CD14-positive monocyte (primary cell): ENCODE data around the gene BMPR1B. TPM values are rescaled to one million over a fixed set of nuclear protein-coding genes. Genes with fewer than 3 reads are reported as not detected.

Experiments used
- DNase-seq, 3 donors: peaks; one replicate each; pipeline ENCODE4 v3.0.0-alpha.2; 2011 to 2022
- H2AFZ ChIP-seq: 2 replicates; pipeline ENCODE4 v1.6.0; 2012; ENCODE audit warnings: mild to moderate bottlenecking, low read depth, low read length, inconsistent platforms; ENCODE audit not compliant: insufficient read depth, poor library complexity, severe bottlenecking
- H3K27ac ChIP-seq, 2 donors: 1 replicate in 1 of 2; 2 replicates in 1 of 2; pipeline ENCODE4 v1.5.1; 2012 to 2013; ENCODE audit warnings: low read length in 2 of 2, control low read depth in 1 of 2, inconsistent platforms in 1 of 2, low read depth in 1 of 2, mild to moderate bottlenecking in 1 of 2
- H3K27me3 ChIP-seq, 2 donors: one replicate each; pipeline versions ENCODE4 v1.6.0 to v1.6.1; 2011 to 2013; ENCODE audit warnings: low read length in 2 of 2; ENCODE audit not compliant: control insufficient read depth in 2 of 2, insufficient read depth in 2 of 2
- H3K36me3 ChIP-seq, 2 donors: replicated peaks in 1 of 2; 1 replicate in 1 of 2; 2 replicates in 1 of 2; pipeline versions ENCODE4 v1.5.1 to v1.6.1; 2012 to 2013; ENCODE audit warnings: low read length in 2 of 2, control low read depth in 1 of 2, inconsistent platforms in 1 of 2, mild to moderate bottlenecking in 1 of 2; ENCODE audit not compliant: insufficient read depth in 2 of 2, control insufficient read depth in 1 of 2
- H3K4me1 ChIP-seq, 2 donors: 1 replicate in 1 of 2; 2 replicates in 1 of 2; pipeline versions ENCODE4 v1.5.1 to v1.6.1; 2012 to 2013; ENCODE audit warnings: low read length in 2 of 2, control low read depth in 1 of 2, inconsistent platforms in 1 of 2, mild to moderate bottlenecking in 1 of 2, moderate library complexity in 1 of 2; ENCODE audit not compliant: insufficient read depth in 2 of 2, control insufficient read depth in 1 of 2
- H3K4me2 ChIP-seq: replicated peaks from 2 replicates; pipeline ENCODE3; 2012; ENCODE audit warnings: low read length, moderate library complexity, mild to moderate bottlenecking; ENCODE audit not compliant: poor library complexity, severe bottlenecking; ENCODE audit errors: extremely low read depth
- H3K4me3 ChIP-seq, 3 experiments: fragments of 200-600 bp in 1 of 3; sonication (generic) in 1 of 3; replicated peaks in 1 of 3; 1 replicate in 2 of 3; 2 replicates in 1 of 3; pipeline ENCODE4 v1.5.1; 2011 to 2013; ENCODE audit warnings: low read length in 3 of 3, mild to moderate bottlenecking in 3 of 3, control low read depth in 2 of 3, low read depth in 2 of 3, inconsistent platforms in 1 of 3, moderate library complexity in 1 of 3
- H3K79me2 ChIP-seq: 2 replicates; pipeline ENCODE4 v1.6.0; 2012; ENCODE audit warnings: mild to moderate bottlenecking, control low read depth, inconsistent platforms, low read length, moderate library complexity; ENCODE audit not compliant: insufficient read depth
- H3K9ac ChIP-seq: 2 replicates; pipeline ENCODE4 v1.6.0; 2017; ENCODE audit warnings: low read length, mild to moderate bottlenecking; ENCODE audit not compliant: insufficient read depth, poor library complexity, severe bottlenecking
- H3K9me3 ChIP-seq, 2 donors: replicated peaks in 1 of 2; 1 replicate in 1 of 2; 2 replicates in 1 of 2; pipeline versions ENCODE4 v1.5.1 to v1.6.1; 2012 to 2013; ENCODE audit warnings: low read length in 2 of 2, control low read depth in 1 of 2; ENCODE audit not compliant: control insufficient read depth in 1 of 2, insufficient read depth in 1 of 2
- H4K20me1 ChIP-seq: 2 replicates; pipeline ENCODE4 v1.6.0; 2012; ENCODE audit warnings: mild to moderate bottlenecking, low read length, control low read depth, moderate library complexity; ENCODE audit not compliant: insufficient read depth
- H3K27ac Mint-ChIP-seq, 7 donors: one replicate each; pipeline ENCODE4 v1.8.0; 2020; ENCODE audit warnings: mild to moderate bottlenecking in 7 of 7, mixed read lengths in 7 of 7, moderate library complexity in 6 of 7, inconsistent platforms in 2 of 7
- H3K27me3 Mint-ChIP-seq, 3 donors: one replicate each; pipeline ENCODE4 v1.8.0; 2021 to 2022; ENCODE audit warnings: low read depth in 3 of 3, mild to moderate bottlenecking in 3 of 3, mixed read lengths in 3 of 3, moderate library complexity in 3 of 3, inconsistent platforms in 1 of 3
- H3K36me3 Mint-ChIP-seq, 2 donors: one replicate each; pipeline ENCODE4 v1.8.0; 2020; ENCODE audit warnings: mixed read lengths in 2 of 2, inconsistent platforms in 1 of 2, mild to moderate bottlenecking in 1 of 2
- H3K4me1 Mint-ChIP-seq: one replicate; pipeline ENCODE4 v1.8.0; 2020; ENCODE audit warnings: mild to moderate bottlenecking, mixed read lengths
- H3K4me3 Mint-ChIP-seq, 2 donors: one replicate each; pipeline ENCODE4 v1.8.0; 2020; ENCODE audit warnings: mild to moderate bottlenecking in 2 of 2, mixed read lengths in 2 of 2, moderate library complexity in 1 of 2
- H3K9me3 Mint-ChIP-seq, 7 donors: one replicate each; pipeline ENCODE4 v1.8.0; 2020 to 2022; ENCODE audit warnings: mixed read lengths in 7 of 7, mild to moderate bottlenecking in 6 of 7, moderate library complexity in 6 of 7, inconsistent platforms in 2 of 7
- WGBS: methylation state at CpG from one replicate; pipeline ENCODE4 v1.1.5; 2013; ENCODE audit warnings: missing lambda C conversion rate; ENCODE audit not compliant: insufficient coverage; 5-methylcytosine and 5-hydroxymethylcytosine counted together
- intact Hi-C, 2 donors: fragments of 100-400 bp; cut with micrococcal nuclease; formaldehyde crosslinking; loops; one replicate each; pipeline versions ENCODE4 v1.15.0 to v1.15.1; 2023
- polyA plus RNA-seq, 3 donors: library from polyadenylated mRNA; depleted of rRNA in 1 of 3; unstranded in 2 of 3; stranded (reverse) in 1 of 3; fragments of 300-500 nt in 2 of 3; fragments of >200 nt in 1 of 3; fragmentation: Illumina TruSeq in 2 of 3; gene quantifications; 1 replicate in 2 of 3; 2 replicates in 1 of 3; pipeline ENCODE4 v1.2.3, GENCODE V29; 2012 to 2021
- TF ChIP-seq, protein P1 (sequence below): fragments of 200-600 bp; IDR thresholded peaks from one replicate; pipeline ENCODE4 v1.8.0; 2022; ENCODE audit warnings: antibody characterized with exemption, mild to moderate bottlenecking

The BMPR1B gene
- polyA plus RNA-seq, 3 donors: not detected

DNA sequence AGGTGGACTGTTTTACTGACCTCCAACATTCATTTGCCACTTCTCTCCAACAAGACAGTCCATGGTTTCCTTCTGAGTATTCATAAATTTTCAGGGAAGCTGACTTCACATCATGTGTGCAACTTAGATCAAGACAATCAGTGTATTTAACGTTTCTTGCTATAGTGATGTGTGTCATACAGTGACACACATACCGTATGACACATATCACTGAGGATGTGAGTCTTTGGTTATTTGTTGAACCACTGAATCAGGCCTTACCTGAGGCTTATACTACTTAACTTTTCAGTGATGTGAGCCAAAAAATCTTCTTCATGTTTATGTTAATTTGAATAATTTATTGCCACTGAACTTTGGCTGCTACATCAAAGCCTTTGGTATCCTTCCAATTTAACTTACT, 166.8 kb downstream of the BMPR1B start:
- Mint-ChIP-seq H3K4me3 (no peak overlapping the region), H3K27me3 (peaks cover 0 to 1% (median 0%) of the 10 kb centered on the region in 3 donors), H3K36me3 (no peaks in the 10 kb centered on the region), H3K9me3 (peaks cover 0 to 3% (median 0%) of the 10 kb centered on the region in 7 donors), H3K4me1 (no peaks in the 10 kb centered on the region), H3K27ac (peak overlapping the region in 1 of 7 donors; percentile 8)
- intact Hi-C loops: no loop called here
- no peaks in the 10 kb centered on the region for H3K4me1 ChIP-seq
- no peaks in the 10 kb centered on the region for H4K20me1 ChIP-seq
- no peaks in the 10 kb centered on the region for H3K27me3 ChIP-seq
- no peaks in the 10 kb centered on the region for H3K79me2 ChIP-seq
- TF ChIP-seq, protein P1, sequence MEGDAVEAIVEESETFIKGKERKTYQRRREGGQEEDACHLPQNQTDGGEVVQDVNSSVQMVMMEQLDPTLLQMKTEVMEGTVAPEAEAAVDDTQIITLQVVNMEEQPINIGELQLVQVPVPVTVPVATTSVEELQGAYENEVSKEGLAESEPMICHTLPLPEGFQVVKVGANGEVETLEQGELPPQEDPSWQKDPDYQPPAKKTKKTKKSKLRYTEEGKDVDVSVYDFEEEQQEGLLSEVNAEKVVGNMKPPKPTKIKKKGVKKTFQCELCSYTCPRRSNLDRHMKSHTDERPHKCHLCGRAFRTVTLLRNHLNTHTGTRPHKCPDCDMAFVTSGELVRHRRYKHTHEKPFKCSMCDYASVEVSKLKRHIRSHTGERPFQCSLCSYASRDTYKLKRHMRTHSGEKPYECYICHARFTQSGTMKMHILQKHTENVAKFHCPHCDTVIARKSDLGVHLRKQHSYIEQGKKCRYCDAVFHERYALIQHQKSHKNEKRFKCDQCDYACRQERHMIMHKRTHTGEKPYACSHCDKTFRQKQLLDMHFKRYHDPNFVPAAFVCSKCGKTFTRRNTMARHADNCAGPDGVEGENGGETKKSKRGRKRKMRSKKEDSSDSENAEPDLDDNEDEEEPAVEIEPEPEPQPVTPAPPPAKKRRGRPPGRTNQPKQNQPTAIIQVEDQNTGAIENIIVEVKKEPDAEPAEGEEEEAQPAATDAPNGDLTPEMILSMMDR: no peak
- DNase-seq: no peak
- no peak overlapping the region for H3K4me3 ChIP-seq
- no peaks in the 10 kb centered on the region for H3K36me3 ChIP-seq
- H3K27ac ChIP-seq: no peak overlapping the region
- no CpG with 5 or more reads among the region's 2 CpGs for WGBS
- no peak overlapping the region for H2AFZ ChIP-seq
- H3K9ac ChIP-seq: no peak overlapping the region
- no peaks in the 10 kb centered on the region for H3K9me3 ChIP-seq
- H3K4me2 ChIP-seq: no peak overlapping the region

DNA sequence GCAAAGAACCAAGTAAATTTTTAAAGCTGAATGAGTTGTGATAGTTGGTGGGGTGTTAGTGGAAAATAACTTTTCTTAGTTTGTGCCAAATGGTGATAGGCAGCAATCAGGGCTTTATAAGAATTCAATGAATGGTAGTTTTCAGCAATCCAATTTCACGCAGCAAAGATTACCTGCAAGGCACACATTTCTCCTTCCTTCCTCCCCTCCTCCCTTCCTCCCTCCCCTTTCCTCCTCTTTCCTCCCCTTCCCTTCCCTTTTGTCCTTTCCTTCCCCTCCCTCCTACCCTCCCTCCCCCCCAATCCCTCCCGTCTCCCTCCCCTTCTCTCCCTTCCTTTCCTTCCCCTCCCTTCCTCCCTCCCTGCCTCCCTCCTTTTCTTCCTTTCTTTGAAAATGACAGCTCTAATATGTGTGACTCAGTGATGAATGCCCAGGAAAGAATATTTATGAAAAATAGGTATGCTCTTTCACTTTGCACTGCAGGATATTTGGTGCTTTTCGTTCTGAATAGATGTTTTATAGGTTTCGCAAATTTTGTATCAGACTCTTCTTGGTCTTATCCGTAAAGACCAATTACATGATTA, 168.1 kb downstream of the BMPR1B start:
- H3K4me3 ChIP-seq: no peak overlapping the region
- intact Hi-C loops: no loop called here
- Mint-ChIP-seq H3K27me3 (peaks cover 0 to 1% (median 0%) of the 10 kb centered on the region in 3 donors), H3K4me3 (no peak overlapping the region), H3K36me3 (no peaks in the 10 kb centered on the region), H3K4me1 (no peaks in the 10 kb centered on the region), H3K9me3 (peaks cover 0 to 3% (median 0%) of the 10 kb centered on the region in 7 donors), H3K27ac (no peak overlapping the region)
- no peaks in the 10 kb centered on the region for H3K79me2 ChIP-seq
- no peak overlapping the region for H3K4me2 ChIP-seq
- H3K27me3 ChIP-seq: no peaks in the 10 kb centered on the region
- DNase-seq: no peak
- H3K9me3 ChIP-seq: no peaks in the 10 kb centered on the region
- no peaks in the 10 kb centered on the region for H3K4me1 ChIP-seq
- no peak overlapping the region for H3K9ac ChIP-seq
- H4K20me1 ChIP-seq: no peaks in the 10 kb centered on the region
- WGBS: no CpG with 5 or more reads among the region's 5 CpGs
- H3K27ac ChIP-seq: no peak overlapping the region
- H3K36me3 ChIP-seq: no peaks in the 10 kb centered on the region
- no peak overlapping the region for H2AFZ ChIP-seq
- TF ChIP-seq, protein P1: no peak
